ENCODE measurements around the gene RAB44. TPM values are rescaled to one million over a fixed set of nuclear protein-coding genes. Genes with fewer than 3 reads are reported as not detected.

Gene RAB44
- total and polyA plus RNA-seq, 8 donors = 0.06 to 0.37 (median 0.15) TPM

GRCh38 chr6:36657942-36658544, 39.6 kb upstream of the RAB44 start:
- DNase-seq (no peak), ATAC-seq (no peak)
- Histone ChIP-seq H3K27me3 (peaks cover 0 to 27% of the 10 kb centered on the region in 2 donors), H3K36me3 (no peaks in the 10 kb centered on the region), H3K4me1 (no peaks in the 10 kb centered on the region), H3K4me3 (no peak overlapping the region), H3K9me3 (no peaks in the 10 kb centered on the region), H3K27ac (no peak overlapping the region)
- intact Hi-C loops (cut with DNase I) = no loop called here
- TF ChIP-seq, protein P1, sequence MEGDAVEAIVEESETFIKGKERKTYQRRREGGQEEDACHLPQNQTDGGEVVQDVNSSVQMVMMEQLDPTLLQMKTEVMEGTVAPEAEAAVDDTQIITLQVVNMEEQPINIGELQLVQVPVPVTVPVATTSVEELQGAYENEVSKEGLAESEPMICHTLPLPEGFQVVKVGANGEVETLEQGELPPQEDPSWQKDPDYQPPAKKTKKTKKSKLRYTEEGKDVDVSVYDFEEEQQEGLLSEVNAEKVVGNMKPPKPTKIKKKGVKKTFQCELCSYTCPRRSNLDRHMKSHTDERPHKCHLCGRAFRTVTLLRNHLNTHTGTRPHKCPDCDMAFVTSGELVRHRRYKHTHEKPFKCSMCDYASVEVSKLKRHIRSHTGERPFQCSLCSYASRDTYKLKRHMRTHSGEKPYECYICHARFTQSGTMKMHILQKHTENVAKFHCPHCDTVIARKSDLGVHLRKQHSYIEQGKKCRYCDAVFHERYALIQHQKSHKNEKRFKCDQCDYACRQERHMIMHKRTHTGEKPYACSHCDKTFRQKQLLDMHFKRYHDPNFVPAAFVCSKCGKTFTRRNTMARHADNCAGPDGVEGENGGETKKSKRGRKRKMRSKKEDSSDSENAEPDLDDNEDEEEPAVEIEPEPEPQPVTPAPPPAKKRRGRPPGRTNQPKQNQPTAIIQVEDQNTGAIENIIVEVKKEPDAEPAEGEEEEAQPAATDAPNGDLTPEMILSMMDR (IDR thresholded peaks at IDR 0.05) = no peak

- TF ChIP-seq, protein P1 (IDR thresholded peaks at IDR 0.05) = no peak
- intact Hi-C loops (cut with DNase I) = no loop called here
- Histone ChIP-seq H3K4me3 (no peak overlapping the region), H3K36me3 (no peaks in the 10 kb centered on the region), H3K27me3 (peaks cover 0 to 27% of the 10 kb centered on the region in 2 donors), H3K4me1 (no peaks in the 10 kb centered on the region), H3K9me3 (no peaks in the 10 kb centered on the region), H3K27ac (no peak overlapping the region)
- no peak for DNase-seq
- ATAC-seq = peak; percentile 7
These were observed 38.4 kb upstream of the RAB44 start for GRCh38 chr6:36659271-36659670.

- intact Hi-C loops (cut with DNase I) = no loop called here
- DNase-seq (peak in 3 of 4 donors; percentile 58 to 87 (median 81)), ATAC-seq (peak; percentile 89)
- H3K36me3 ChIP-seq = no peaks in the 10 kb centered on the region
- H3K9me3 ChIP-seq = no peaks in the 10 kb centered on the region
- H3K4me1 ChIP-seq = no peaks in the 10 kb centered on the region
- H3K27me3 ChIP-seq = peaks cover 0 to 27% of the 10 kb centered on the region in 2 donors
- peak overlapping the region; percentile 5 to 14 for H3K4me3 ChIP-seq
- H3K27ac ChIP-seq = no peak overlapping the region
- TF ChIP-seq, protein P1 (IDR thresholded peaks at IDR 0.05) = no peak
These were observed 36.7 kb upstream of the RAB44 start for GRCh38 chr6:36660771-36661471.

DNA sequence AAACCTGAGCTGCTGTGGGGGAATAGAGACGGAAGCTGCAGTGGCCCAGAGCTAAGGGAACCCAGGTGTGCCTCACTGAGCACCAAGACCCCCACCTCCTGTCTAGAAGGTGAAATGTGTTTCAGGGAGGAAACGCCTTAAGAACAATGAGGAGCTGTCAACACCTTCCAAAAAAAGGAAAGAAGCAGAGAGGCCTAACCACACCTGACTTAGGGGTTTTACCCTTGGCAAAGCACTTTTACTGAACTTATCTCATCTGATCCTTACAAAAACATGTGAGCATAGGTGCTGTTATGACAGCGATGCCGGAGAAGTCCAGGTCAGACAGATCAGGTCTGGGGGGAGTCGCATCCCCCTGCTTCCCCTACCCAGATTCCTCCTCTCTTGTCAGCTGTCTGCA, 35.2 kb upstream of the RAB44 start:
- Histone ChIP-seq H3K9me3 (no peaks in the 10 kb centered on the region), H3K4me1 (peaks cover 0 to 9% of the 10 kb centered on the region in 2 donors), H3K36me3 (no peaks in the 10 kb centered on the region), H3K27me3 (peaks cover 0 to 27% of the 10 kb centered on the region in 2 donors), H3K27ac (no peak overlapping the region), H3K4me3 (no peak overlapping the region)
- intact Hi-C loops (cut with DNase I) = no loop called here
- TF ChIP-seq, protein P1 (IDR thresholded peaks at IDR 0.05) = no peak
- ATAC-seq (no peak), DNase-seq (no peak)

GRCh38 chr6:36662827-36663256, 34.8 kb upstream of the RAB44 start:
- ATAC-seq (no peak), DNase-seq (no peak)

More at GRCh38 chr6:36662827-36663256, 34.8 kb upstream of the RAB44 start:
- H3K4me3 ChIP-seq = no peak overlapping the region
- TF ChIP-seq, protein P1 (IDR thresholded peaks at IDR 0.05) = no peak
- H3K36me3 ChIP-seq = no peaks in the 10 kb centered on the region
- intact Hi-C loops (cut with DNase I) = no loop called here
- peaks cover 0 to 12% of the 10 kb centered on the region in 2 donors for H3K4me1 ChIP-seq
- no peak overlapping the region for H3K27ac ChIP-seq
- H3K9me3 ChIP-seq = no peaks in the 10 kb centered on the region
- H3K27me3 ChIP-seq = peaks cover 0 to 26% of the 10 kb centered on the region in 2 donors

Measured in left lung (tissue), 10 donors.